Lower lobe of right lung (tissue), 2 donors: ENCODE measurements around the gene ANO4. TPM values are rescaled to one million over a fixed set of nuclear protein-coding genes. Genes with fewer than 3 reads are reported as not detected.

ENCODE experiments used
- ATAC-seq, 2 donors: fragments of 200-7000 bp; cut with Tn5 transposase; one replicate each; pipeline ENCODE4 v1.9.1; 2020 to 2022; ENCODE audit warnings: mild to moderate bottlenecking in 2 of 2, moderate library complexity in 2 of 2
- DNase-seq: peaks from one replicate; pipeline ENCODE4 v3.0.0-alpha.2; 2020
- H3K27ac ChIP-seq: fragments of 200-600 bp; one replicate; pipeline ENCODE4 v1.8.0; 2022
- H3K27me3 ChIP-seq: fragments of 200-600 bp; one replicate; pipeline ENCODE4 v1.8.0; 2022; ENCODE audit warnings: low read depth
- H3K36me3 ChIP-seq: fragments of 200-600 bp; one replicate; pipeline ENCODE4 v1.8.0; 2022; ENCODE audit warnings: mild to moderate bottlenecking
- H3K4me1 ChIP-seq: fragments of 200-600 bp; one replicate; pipeline ENCODE4 v1.8.0; 2022
- H3K4me3 ChIP-seq: fragments of 200-600 bp; one replicate; pipeline ENCODE4 v1.8.0; 2022; ENCODE audit warnings: mild to moderate bottlenecking
- H3K9me3 ChIP-seq: fragments of 200-600 bp; one replicate; pipeline ENCODE4 v1.8.0; 2022
- CTCF ChIP-seq: fragments of 200-600 bp; IDR thresholded peaks from one replicate; pipeline ENCODE4 v1.8.0; 2022; ENCODE audit warnings: antibody characterized with exemption, mild to moderate bottlenecking
- intact Hi-C: fragments of 100-400 bp; cut with DNase I; formaldehyde crosslinking; loops from one replicate; pipeline ENCODE4 v1.11.0; 2022
- total RNA-seq: library from RNA; stranded (reverse); fragmentation: NEBNext Ultra II Directional; extraction: Animal tissue kit (Norgen Biotek cat#: 25700); gene quantifications from one replicate; pipeline ENCODE4 v1.2.1, GENCODE V29; 2021
- donor health status: DM: no; HTN: yes; CAD: no; lungs with severe emphysema.

ANO4 gene
- total RNA-seq, 1 donor from 2014 or later = 0.74 TPM

- Histone ChIP-seq H3K9me3 (no peaks in the 10 kb centered on the region), H3K27me3 (no peaks in the 10 kb centered on the region), H3K4me3 (no peak overlapping the region), H3K36me3 (no peaks in the 10 kb centered on the region), H3K27ac (no peak overlapping the region), H3K4me1 (no peaks in the 10 kb centered on the region)
- TF ChIP-seq CTCF = no peak
- ATAC-seq = no peak
- intact Hi-C loops = no loop called here
- DNase-seq = no peak
Observed at GRCh38 chr12:100801320-100801719, 6.7 kb downstream of the ANO4 start.

GRCh38 chr12:100808777-100809176, 14.2 kb downstream of the ANO4 start:
- H3K27me3 ChIP-seq = no peaks in the 10 kb centered on the region
- no peak for DNase-seq
- no peaks in the 10 kb centered on the region for H3K36me3 ChIP-seq
- no peak overlapping the region for H3K4me3 ChIP-seq
- intact Hi-C loops = no loop called here
- H3K9me3 ChIP-seq = no peaks in the 10 kb centered on the region
- H3K4me1 ChIP-seq = no peaks in the 10 kb centered on the region
- no peak for ATAC-seq
- H3K27ac ChIP-seq = no peak overlapping the region
- TF ChIP-seq CTCF = no peak

- H3K4me3 ChIP-seq = no peak overlapping the region
- H3K4me1 ChIP-seq = no peaks in the 10 kb centered on the region
- DNase-seq = no peak
- ATAC-seq = no peak
- intact Hi-C loops = no loop called here
- H3K36me3 ChIP-seq = no peaks in the 10 kb centered on the region
- H3K27ac ChIP-seq = no peak overlapping the region
- TF ChIP-seq CTCF = no peak
- H3K27me3 ChIP-seq = no peaks in the 10 kb centered on the region
- H3K9me3 ChIP-seq = no peaks in the 10 kb centered on the region
Observed at GRCh38 chr12:100820314-100820713, 25.7 kb downstream of the ANO4 start.

DNA sequence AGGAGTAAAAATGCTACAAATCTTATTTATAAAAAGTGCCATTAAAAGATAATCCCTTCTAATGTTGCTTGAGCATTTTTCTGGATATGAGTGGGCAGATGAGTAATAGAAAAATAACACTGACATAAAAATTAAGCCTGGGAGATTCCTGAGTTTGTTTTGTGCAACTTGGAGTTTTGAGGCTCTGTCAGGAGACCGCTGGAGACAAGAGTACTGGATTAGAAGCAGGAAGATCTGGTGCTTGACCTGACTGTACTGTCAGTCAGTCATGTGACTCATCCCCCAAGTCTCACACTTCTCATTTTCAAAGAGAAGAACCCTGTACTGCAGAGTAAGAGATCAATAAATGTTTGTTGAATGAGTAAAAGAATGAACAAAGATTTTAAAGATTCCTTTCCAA, 29.4 kb downstream of the ANO4 start:
- DNase-seq (no peak), ATAC-seq (no peak)
- intact Hi-C loops = no loop called here
- H3K4me3 ChIP-seq = no peak overlapping the region
- no peaks in the 10 kb centered on the region for H3K36me3 ChIP-seq
- H3K9me3 ChIP-seq = no peaks in the 10 kb centered on the region
- no peaks in the 10 kb centered on the region for H3K4me1 ChIP-seq
- no peak overlapping the region for H3K27ac ChIP-seq
- no peaks in the 10 kb centered on the region for H3K27me3 ChIP-seq
- no peak for TF ChIP-seq CTCF

DNA sequence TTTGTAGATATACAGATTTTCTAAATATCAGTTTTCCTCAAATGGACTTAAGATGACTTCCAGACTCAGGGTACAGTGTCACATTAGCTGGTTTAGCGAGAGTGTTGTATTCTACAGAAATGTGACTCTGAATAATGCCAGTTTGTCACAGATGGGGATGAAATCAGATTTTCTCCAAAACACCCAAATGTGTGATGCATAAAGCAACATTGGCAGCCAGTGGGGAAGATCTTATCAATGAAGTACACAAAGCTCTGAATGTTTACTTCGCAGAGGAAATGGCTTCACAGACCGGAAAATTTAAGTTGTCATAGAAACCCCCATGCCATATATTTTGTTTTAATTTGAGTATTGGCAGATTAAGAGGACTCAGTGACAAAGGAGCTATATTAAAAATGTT, 29.9 kb downstream of the ANO4 start:
- Histone ChIP-seq H3K36me3 (no peaks in the 10 kb centered on the region), H3K4me3 (no peak overlapping the region), H3K27ac (no peak overlapping the region), H3K9me3 (no peaks in the 10 kb centered on the region), H3K27me3 (no peaks in the 10 kb centered on the region), H3K4me1 (no peaks in the 10 kb centered on the region)
- DNase-seq = no peak
- no peak for TF ChIP-seq CTCF
- intact Hi-C loops = no loop called here
- ATAC-seq = no peak

DNA sequence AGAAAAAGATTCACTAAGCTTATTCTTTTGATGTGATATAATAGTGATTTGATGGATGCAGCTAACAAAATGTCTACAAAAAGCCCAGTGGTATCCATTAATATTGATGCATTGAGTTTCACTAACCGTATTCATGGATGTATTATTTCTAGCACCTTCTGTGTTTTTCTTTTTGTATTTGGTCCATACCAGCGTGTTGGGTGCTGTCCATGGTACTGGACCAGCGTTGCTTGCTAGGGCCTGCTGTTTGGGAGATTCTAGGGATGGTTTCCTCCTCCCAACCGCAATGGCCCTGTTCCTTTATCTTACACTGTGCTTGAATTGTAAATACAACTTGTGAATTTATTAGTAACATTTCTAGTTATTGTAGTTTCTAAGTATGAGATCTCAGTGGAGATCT, 31.7 kb downstream of the ANO4 start:
- H3K9me3 ChIP-seq = no peaks in the 10 kb centered on the region
- no peak overlapping the region for H3K27ac ChIP-seq
- ATAC-seq (no peak), DNase-seq (no peak)
- no peaks in the 10 kb centered on the region for H3K4me1 ChIP-seq
- no peak overlapping the region for H3K4me3 ChIP-seq
- H3K36me3 ChIP-seq = no peaks in the 10 kb centered on the region
- no peaks in the 10 kb centered on the region for H3K27me3 ChIP-seq
- intact Hi-C loops = no loop called here
- TF ChIP-seq CTCF = no peak
